Esophagus squamous epithelium (tissue), 5 donors: ENCODE measurements around the gene SLC9A9. TPM values are rescaled to one million over a fixed set of nuclear protein-coding genes. Genes with fewer than 3 reads are reported as not detected.
"Not testable (repeated sequence)": the region's sequence is repeated elsewhere in the genome, so short reads cannot be mapped to it uniquely, and the experiment has no call there.

Experiments used
- DNase-seq: peaks from one replicate; lab custom pipeline; 2025; lab: John Stamatoyannopoulos, UW
- H3K27ac ChIP-seq, 4 donors: fragments of 200-600 bp; sonication (generic); one replicate each; pipeline ENCODE4 v1.5.1; 2016 to 2019; ENCODE audit warnings: mild to moderate bottlenecking in 1 of 4
- H3K27me3 ChIP-seq, 4 donors: fragments of 200-600 bp; sonication (generic); 1 replicate in 3 of 4; 2 replicates in 1 of 4; pipeline versions ENCODE4 v1.5.1 to v1.6.0; 2017 to 2021; ENCODE audit warnings: antibody characterized with exemption in 1 of 4
- H3K36me3 ChIP-seq, 3 donors: fragments of 200-600 bp; sonication (generic); one replicate each; pipeline ENCODE4 v1.5.1; 2016 to 2019
- H3K4me1 ChIP-seq, 3 donors: fragments of 200-600 bp; sonication (generic); one replicate each; pipeline ENCODE4 v1.5.1; 2017 to 2019
- H3K4me3 ChIP-seq, 4 donors: fragments of 200-600 bp; sonication (generic); 1 replicate in 3 of 4; 2 replicates in 1 of 4; pipeline ENCODE4 v1.5.1; 2016 to 2019; ENCODE audit warnings: mild to moderate bottlenecking in 2 of 4, moderate library complexity in 1 of 4
- H3K9me3 ChIP-seq, 3 donors: fragments of 200-600 bp; sonication (generic); one replicate each; pipeline ENCODE4 v1.5.1; 2016 to 2019
- CTCF ChIP-seq, 6 experiments: fragments of 450-650 bp in 4 of 6; fragments of 200-600 bp in 2 of 6; sonication (generic) in 2 of 6; IDR thresholded peaks; one replicate each; pipeline ENCODE4 v1.5.1; 2016 to 2019; ENCODE audit warnings: antibody characterized with exemption in 6 of 6, mild to moderate bottlenecking in 4 of 6, moderate library complexity in 4 of 6
- POLR2A ChIP-seq, 4 donors: fragments of 450-650 bp; IDR thresholded peaks; one replicate each; pipeline ENCODE4 v1.6.1; 2017; ENCODE audit warnings: antibody characterized with exemption in 4 of 4, mild to moderate bottlenecking in 4 of 4, moderate library complexity in 3 of 4
- WGBS, 2 donors: methylation state at CpG; one replicate each; pipeline ENCODE4 v1.1.5; 2018; 5-methylcytosine and 5-hydroxymethylcytosine counted together
- intact Hi-C: fragments of 100-400 bp; cut with DNase I; formaldehyde crosslinking; loops from one replicate; pipeline ENCODE4 v1.15.0; 2022
- total RNA-seq, 4 donors: library from RNA; depleted of rRNA; stranded (reverse); fragments of >200 nt; gene quantifications; one replicate each; pipeline ENCODE4 v1.1.0, GENCODE V29; 2016
- donor health status: DM: yes; HTN: yes; CAD: no.

The SLC9A9 gene
- total RNA-seq, 4 donors from 2014 or later, result 11.2 to 22.3 (median 18.9) TPM

GRCh38 chr3:143286392-143287010 is 561.8 kb downstream of the SLC9A9 start:
- H3K4me1 ChIP-seq, result no peaks in the 10 kb centered on the region
- no peaks in the 10 kb centered on the region for H3K9me3 ChIP-seq
- no peak for TF ChIP-seq CTCF (IDR thresholded peaks at IDR 0.05)
- TF ChIP-seq POLR2A (IDR thresholded peaks at IDR 0.05), result no peak
- no peak for DNase-seq
- WGBS, 2 donors, result 83 to 93% methylated on average over 3 of the region's 3 CpGs
- H3K27ac ChIP-seq, result no peak overlapping the region
- intact Hi-C loops, result no loop called here
- no peaks in the 10 kb centered on the region for H3K36me3 ChIP-seq
- H3K4me3 ChIP-seq, result no peak overlapping the region
- H3K27me3 ChIP-seq, result no peaks in the 10 kb centered on the region

GRCh38 chr3:143283432-143284128 is 564.7 kb downstream of the SLC9A9 start:
- no peak for TF ChIP-seq CTCF (IDR thresholded peaks at IDR 0.05)
- TF ChIP-seq POLR2A (IDR thresholded peaks at IDR 0.05), result no peak
- no peaks in the 10 kb centered on the region for H3K36me3 ChIP-seq
- H3K9me3 ChIP-seq, result no peaks in the 10 kb centered on the region
- no peak overlapping the region for H3K27ac ChIP-seq
- no peaks in the 10 kb centered on the region for H3K4me1 ChIP-seq
- no peak overlapping the region for H3K4me3 ChIP-seq
- intact Hi-C loops, result no loop called here
- no peaks in the 10 kb centered on the region for H3K27me3 ChIP-seq
- no peak for DNase-seq
- 48 to 75% methylated on average over 4 of the region's 4 CpGs for WGBS, 2 donors

- TF ChIP-seq POLR2A (IDR thresholded peaks at IDR 0.05) (no peak), CTCF (IDR thresholded peaks at IDR 0.05) (no peak)
- Histone ChIP-seq H3K4me1 (no peaks in the 10 kb centered on the region), H3K27ac (no peak overlapping the region), H3K9me3 (no peaks in the 10 kb centered on the region), H3K27me3 (no peaks in the 10 kb centered on the region), H3K4me3 (no peak overlapping the region), H3K36me3 (no peaks in the 10 kb centered on the region)
- 88 to 100% methylated on average over 1 to 2 of the region's 2 CpGs for WGBS, 2 donors
- intact Hi-C loops, result no loop called here
- DNase-seq, result no peak
Measured at GRCh38 chr3:143280984-143281383, 567.3 kb downstream of the SLC9A9 start.

GRCh38 chr3:143279567-143279966 is 568.7 kb downstream of the SLC9A9 start:
- H3K4me3 ChIP-seq, H3K27me3 ChIP-seq, H3K36me3 ChIP-seq, H3K4me1 ChIP-seq, H3K27ac ChIP-seq, intact Hi-C loops, H3K9me3 ChIP-seq, DNase-seq: not testable (repeated sequence)
- WGBS, 2 donors, result 90 to 94% methylated on average over 5 of the region's 5 CpGs

GRCh38 chr3:143278721-143279120 is 569.5 kb downstream of the SLC9A9 start:
- H3K27ac ChIP-seq, result no peak overlapping the region
- WGBS, 2 donors, result 80 to 92% methylated on average over 1 of the region's 1 CpG
- no peaks in the 10 kb centered on the region for H3K36me3 ChIP-seq
- no peaks in the 10 kb centered on the region for H3K27me3 ChIP-seq
- intact Hi-C loops, result no loop called here
- no peaks in the 10 kb centered on the region for H3K4me1 ChIP-seq
- TF ChIP-seq CTCF (IDR thresholded peaks at IDR 0.05), result no peak
- no peak for TF ChIP-seq POLR2A (IDR thresholded peaks at IDR 0.05)
- H3K4me3 ChIP-seq, result no peak overlapping the region
- H3K9me3 ChIP-seq, result no peaks in the 10 kb centered on the region
- DNase-seq, result no peak
